Thoracic aorta (tissue), 2 donors: ENCODE results near the gene ZC3H15. TPM values are rescaled to one million over a fixed set of nuclear protein-coding genes. Genes with fewer than 3 reads are reported as not detected.
"Not testable (repeated sequence)": the region's sequence is repeated elsewhere in the genome, so short reads cannot be mapped to it uniquely, and the experiment has no call there.

Source experiments
- ATAC-seq: fragments of 150-250 bp; one replicate; pipeline ENCODE4 v1.8.0; 2017; ENCODE audit warnings: low read depth; ENCODE audit not compliant: insufficient number of reproducible peaks, low FRiP score
- DNase-seq: peaks from one replicate; pipeline ENCODE4 v3.0.0-alpha.2; 2020; ENCODE audit warnings: low spot score
- H3K27ac ChIP-seq, 2 donors: fragments of 200-600 bp; sonication (generic); 1 replicate in 1 of 2; 2 replicates in 1 of 2; pipeline ENCODE4 v1.5.1; 2016; ENCODE audit warnings: mild to moderate bottlenecking in 2 of 2, moderate library complexity in 2 of 2
- H3K27me3 ChIP-seq: fragments of 200-600 bp; sonication (generic); replicated peaks from 2 replicates; pipeline ENCODE4 v1.6.0; 2016; ENCODE audit warnings: mild to moderate bottlenecking; ENCODE audit not compliant: insufficient read depth
- H3K36me3 ChIP-seq: fragments of 200-600 bp; sonication (generic); one replicate; pipeline ENCODE4 v1.5.1; 2016
- H3K4me1 ChIP-seq, 2 donors: fragments of 200-600 bp; sonication (generic); 1 replicate in 1 of 2; 2 replicates in 1 of 2; pipeline versions ENCODE4 v1.5.1 to v1.6.0; 2016; ENCODE audit warnings: low read depth in 2 of 2, mild to moderate bottlenecking in 1 of 2; ENCODE audit not compliant: control insufficient read depth in 1 of 2
- H3K4me3 ChIP-seq: fragments of 200-600 bp; sonication (generic); 2 replicates; pipeline ENCODE4 v1.5.1; 2016; ENCODE audit warnings: mild to moderate bottlenecking
- H3K9me3 ChIP-seq: fragments of 200-600 bp; sonication (generic); 2 replicates; pipeline ENCODE4 v1.5.1; 2016
- total RNA-seq, 2 donors: library from RNA; depleted of rRNA; stranded (reverse); fragments of >200 nt; gene quantifications; one replicate each; pipeline versions ENCODE4 v1.1.0 to v1.2.3, GENCODE V29; 2016
- TF ChIP-seq, protein P1 (sequence below): fragments of 200-600 bp; sonication (generic); IDR thresholded peaks from one replicate; pipeline ENCODE4 v1.5.1; 2019; ENCODE audit warnings: antibody characterized with exemption

Gene ZC3H15
- total RNA-seq, 2 donors from 2014 or later, result 39.9 to 70.2 TPM

GRCh38 chr2:186518945-186519344, 32.9 kb downstream of the ZC3H15 start:
- Histone ChIP-seq H3K36me3 (peaks cover 3% of the 10 kb centered on the region), H3K4me3 (no peak overlapping the region), H3K9me3 (no peaks in the 10 kb centered on the region), H3K27me3 (no peaks in the 10 kb centered on the region), H3K27ac (no peak overlapping the region), H3K4me1 (no peaks in the 10 kb centered on the region)
- no peak for DNase-seq
- TF ChIP-seq, protein P1, sequence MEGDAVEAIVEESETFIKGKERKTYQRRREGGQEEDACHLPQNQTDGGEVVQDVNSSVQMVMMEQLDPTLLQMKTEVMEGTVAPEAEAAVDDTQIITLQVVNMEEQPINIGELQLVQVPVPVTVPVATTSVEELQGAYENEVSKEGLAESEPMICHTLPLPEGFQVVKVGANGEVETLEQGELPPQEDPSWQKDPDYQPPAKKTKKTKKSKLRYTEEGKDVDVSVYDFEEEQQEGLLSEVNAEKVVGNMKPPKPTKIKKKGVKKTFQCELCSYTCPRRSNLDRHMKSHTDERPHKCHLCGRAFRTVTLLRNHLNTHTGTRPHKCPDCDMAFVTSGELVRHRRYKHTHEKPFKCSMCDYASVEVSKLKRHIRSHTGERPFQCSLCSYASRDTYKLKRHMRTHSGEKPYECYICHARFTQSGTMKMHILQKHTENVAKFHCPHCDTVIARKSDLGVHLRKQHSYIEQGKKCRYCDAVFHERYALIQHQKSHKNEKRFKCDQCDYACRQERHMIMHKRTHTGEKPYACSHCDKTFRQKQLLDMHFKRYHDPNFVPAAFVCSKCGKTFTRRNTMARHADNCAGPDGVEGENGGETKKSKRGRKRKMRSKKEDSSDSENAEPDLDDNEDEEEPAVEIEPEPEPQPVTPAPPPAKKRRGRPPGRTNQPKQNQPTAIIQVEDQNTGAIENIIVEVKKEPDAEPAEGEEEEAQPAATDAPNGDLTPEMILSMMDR, result no peak
- ATAC-seq, result no peak

DNA sequence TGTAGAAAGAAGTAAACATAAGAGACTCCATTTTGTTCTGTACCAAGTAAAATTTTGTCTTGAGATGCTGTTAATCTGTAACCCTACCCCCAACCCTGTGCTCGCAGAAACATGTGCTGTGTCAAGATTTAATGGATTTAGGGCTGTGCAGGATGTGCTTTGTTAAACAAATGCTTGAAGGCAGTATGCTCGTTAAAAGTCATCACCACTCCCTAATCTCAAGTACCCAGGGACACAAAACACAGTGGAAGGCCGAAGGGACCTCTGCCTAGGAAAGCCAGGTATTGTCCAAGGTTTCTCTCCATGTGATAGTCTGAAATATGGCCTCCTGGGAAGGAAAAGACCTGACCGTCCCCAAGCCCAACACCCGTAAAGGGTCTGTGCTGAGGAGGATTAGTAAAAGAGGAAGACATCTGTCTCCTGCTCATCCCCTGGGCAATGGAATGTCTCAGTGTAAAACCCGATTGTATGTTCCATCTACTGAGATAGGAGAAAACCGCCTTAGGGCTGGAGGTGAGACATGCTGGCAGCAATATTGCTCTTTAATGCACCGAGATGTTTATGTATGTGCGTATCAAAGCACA, 35.6 kb downstream of the ZC3H15 start:
- not testable (repeated sequence) for H3K4me1 ChIP-seq, H3K4me3 ChIP-seq, H3K36me3 ChIP-seq, H3K9me3 ChIP-seq, DNase-seq, H3K27me3 ChIP-seq, ATAC-seq, H3K27ac ChIP-seq

GRCh38 chr2:186522450-186522849, 36.4 kb downstream of the ZC3H15 start:
- Histone ChIP-seq H3K4me1 (no peaks in the 10 kb centered on the region), H3K4me3 (no peak overlapping the region), H3K27ac (no peak overlapping the region), H3K9me3 (no peaks in the 10 kb centered on the region), H3K27me3 (no peaks in the 10 kb centered on the region), H3K36me3 (peaks cover 3% of the 10 kb centered on the region)
- no peak for DNase-seq
- TF ChIP-seq, protein P1, result no peak
- ATAC-seq, result no peak

- TF ChIP-seq, protein P1, result no peak
- no peaks in the 10 kb centered on the region for H3K27me3 ChIP-seq
- H3K4me1 ChIP-seq, result no peaks in the 10 kb centered on the region
- ATAC-seq (no peak), DNase-seq (no peak)
- no peak overlapping the region for H3K27ac ChIP-seq
- peaks cover 3% of the 10 kb centered on the region for H3K36me3 ChIP-seq
- H3K9me3 ChIP-seq, result no peaks in the 10 kb centered on the region
- no peak overlapping the region for H3K4me3 ChIP-seq
Observed at GRCh38 chr2:186523791-186524190, 37.7 kb downstream of the ZC3H15 start.

DNA sequence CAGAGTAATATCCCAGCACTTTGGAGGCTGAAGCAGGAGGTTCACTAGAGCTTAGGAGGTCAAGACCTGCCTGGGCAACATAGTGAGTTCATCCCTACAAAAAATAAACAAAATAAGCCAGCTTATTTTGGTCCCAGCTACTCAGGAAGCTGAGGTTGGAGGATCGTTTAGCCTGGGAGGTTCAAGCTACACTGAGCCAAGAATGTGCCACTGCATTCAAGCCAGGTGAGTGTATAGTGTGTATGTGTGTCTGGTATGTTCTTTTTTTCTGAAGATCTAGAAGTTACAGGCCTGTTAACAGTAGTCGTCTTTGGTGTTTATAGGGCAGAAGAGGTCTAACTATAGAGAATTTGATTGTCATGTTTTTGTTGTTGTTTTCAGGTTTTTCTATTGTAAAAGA, 40.2 kb downstream of the ZC3H15 start:
- ATAC-seq (no peak), DNase-seq (no peak)
- no peaks in the 10 kb centered on the region for H3K9me3 ChIP-seq
- H3K27ac ChIP-seq, result no peak overlapping the region
- H3K4me1 ChIP-seq, result no peaks in the 10 kb centered on the region
- H3K4me3 ChIP-seq, result no peak overlapping the region
- H3K27me3 ChIP-seq, result no peaks in the 10 kb centered on the region
- no peaks in the 10 kb centered on the region for H3K36me3 ChIP-seq
- TF ChIP-seq, protein P1, result no peak

- ATAC-seq (no peak), DNase-seq (no peak)
- TF ChIP-seq, protein P1, result no peak
- Histone ChIP-seq H3K4me3 (no peak overlapping the region), H3K27me3 (no peaks in the 10 kb centered on the region), H3K4me1 (peaks cover 7 to 11% of the 10 kb centered on the region in 2 donors), H3K9me3 (no peaks in the 10 kb centered on the region), H3K36me3 (no peaks in the 10 kb centered on the region), H3K27ac (no peak overlapping the region)
Observed at GRCh38 chr2:186530314-186530713, 44.3 kb downstream of the ZC3H15 start.
